Stimulated activated CD8-positive, alpha-beta memory T cell treated with anti-CD3 and anti-CD28 coated beads, Interleukin-12 subunit alpha, Interleukin-12 subunit beta, amount 100 ng/mL, for 24 hours (primary cell): Measurements from ENCODE around the gene DACT3.

Experiments used
- DNase-seq: peaks from one replicate; pipeline ENCODE4 v3.0.0-alpha.2; 2020; ENCODE audit errors: extremely low read depth

DACT3 gene

DNA sequence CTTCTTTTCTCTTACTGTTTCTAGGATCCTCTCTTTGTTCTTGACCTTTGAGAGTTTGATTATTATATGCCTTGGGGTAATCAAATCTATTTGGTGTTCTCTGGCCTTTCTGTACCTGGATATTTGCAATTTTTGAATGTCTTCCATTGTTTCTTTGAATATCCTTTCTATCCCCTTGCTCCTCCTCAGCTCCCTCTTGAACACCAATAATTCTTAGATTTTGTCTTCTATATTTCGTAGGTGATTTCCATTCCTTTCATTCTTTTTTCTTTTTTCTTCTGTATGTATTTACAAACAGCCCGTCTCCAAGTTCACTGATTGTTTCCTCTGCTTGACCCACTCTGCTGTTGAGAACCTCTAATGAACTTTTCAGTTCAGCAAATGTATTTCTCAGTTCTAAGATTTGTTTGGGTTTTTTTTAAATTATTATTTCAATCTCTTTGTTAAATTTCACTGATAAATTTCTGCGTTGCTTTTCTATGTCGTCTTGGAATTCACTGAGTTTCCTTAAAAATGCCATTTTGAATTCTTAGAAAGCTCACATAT is 62.5 kb downstream of the DACT3 start:
- no peak for DNase-seq
